ENCODE results near the gene TP53BP1.

The TP53BP1 gene

DNA sequence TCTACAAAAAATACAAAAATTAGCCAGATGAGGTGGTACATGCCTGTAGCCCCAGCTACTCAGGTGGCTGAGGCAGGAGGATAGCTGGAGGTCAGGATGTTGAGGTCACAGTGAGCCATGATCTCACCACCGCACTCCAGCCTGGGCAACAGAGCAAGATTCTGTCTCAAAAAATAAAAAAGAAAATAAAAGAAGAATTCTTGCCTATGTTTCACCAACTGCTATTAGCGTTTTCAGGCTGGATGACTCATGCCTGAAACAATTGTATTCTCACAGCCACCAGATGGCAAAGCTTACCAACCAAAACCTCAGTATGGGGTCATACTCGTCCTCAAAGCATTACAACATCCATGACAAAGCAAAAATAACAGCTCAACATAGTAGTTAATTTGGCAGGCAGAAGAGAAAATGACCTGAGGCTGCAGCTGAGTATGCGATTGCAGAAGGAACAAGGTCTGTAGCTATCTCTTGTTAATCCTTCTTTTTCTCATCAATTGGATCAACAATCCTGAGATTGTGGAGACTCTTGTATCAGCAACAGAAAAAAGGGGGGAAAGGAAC, 52.2 kb downstream of the TP53BP1 start:
- TF ChIP-seq, protein P1, sequence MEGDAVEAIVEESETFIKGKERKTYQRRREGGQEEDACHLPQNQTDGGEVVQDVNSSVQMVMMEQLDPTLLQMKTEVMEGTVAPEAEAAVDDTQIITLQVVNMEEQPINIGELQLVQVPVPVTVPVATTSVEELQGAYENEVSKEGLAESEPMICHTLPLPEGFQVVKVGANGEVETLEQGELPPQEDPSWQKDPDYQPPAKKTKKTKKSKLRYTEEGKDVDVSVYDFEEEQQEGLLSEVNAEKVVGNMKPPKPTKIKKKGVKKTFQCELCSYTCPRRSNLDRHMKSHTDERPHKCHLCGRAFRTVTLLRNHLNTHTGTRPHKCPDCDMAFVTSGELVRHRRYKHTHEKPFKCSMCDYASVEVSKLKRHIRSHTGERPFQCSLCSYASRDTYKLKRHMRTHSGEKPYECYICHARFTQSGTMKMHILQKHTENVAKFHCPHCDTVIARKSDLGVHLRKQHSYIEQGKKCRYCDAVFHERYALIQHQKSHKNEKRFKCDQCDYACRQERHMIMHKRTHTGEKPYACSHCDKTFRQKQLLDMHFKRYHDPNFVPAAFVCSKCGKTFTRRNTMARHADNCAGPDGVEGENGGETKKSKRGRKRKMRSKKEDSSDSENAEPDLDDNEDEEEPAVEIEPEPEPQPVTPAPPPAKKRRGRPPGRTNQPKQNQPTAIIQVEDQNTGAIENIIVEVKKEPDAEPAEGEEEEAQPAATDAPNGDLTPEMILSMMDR (IDR thresholded peaks at IDR 0.05), result no peak

DNA sequence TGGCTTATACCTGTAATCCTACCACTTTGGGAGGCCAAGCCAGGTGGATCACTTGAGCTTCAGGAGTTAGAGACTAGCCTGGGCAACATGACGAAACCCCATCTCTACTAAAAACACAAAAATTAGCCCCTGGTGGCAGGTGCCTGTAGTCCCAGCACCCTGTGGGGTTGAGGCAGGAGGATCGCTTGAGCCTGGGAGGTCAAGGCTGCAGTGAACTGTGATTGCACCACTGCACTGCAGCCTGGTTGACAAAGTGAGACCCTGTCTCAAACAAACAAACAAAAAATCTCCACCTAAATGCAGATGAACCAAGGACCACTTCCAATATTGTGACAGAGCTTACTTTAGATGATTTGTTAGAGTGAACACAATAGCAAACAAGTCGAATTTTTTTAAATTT, 53.7 kb downstream of the TP53BP1 start:
- TF ChIP-seq, protein P1 (IDR thresholded peaks at IDR 0.05), result no peak

DNA sequence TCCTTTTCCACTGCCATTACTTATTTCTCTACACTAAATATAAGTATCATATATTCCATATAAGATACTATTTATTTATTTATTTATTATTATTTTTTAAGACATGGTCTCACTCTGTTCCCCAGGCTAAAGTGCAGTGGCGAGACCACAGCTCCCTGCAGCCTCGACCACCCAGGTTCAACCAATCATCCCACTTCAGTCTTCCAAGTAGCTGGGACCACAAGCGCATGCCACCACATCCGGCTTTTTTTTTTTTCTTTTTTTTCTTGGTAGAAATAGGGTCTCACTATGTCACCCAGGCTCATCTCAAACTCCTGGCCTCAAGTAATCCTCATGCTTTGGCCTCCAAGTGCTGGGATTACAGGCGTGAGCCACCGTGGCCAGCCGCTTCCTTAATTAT, 56.6 kb downstream of the TP53BP1 start:
- TF ChIP-seq, protein P1 (IDR thresholded peaks at IDR 0.05), result no peak

DNA sequence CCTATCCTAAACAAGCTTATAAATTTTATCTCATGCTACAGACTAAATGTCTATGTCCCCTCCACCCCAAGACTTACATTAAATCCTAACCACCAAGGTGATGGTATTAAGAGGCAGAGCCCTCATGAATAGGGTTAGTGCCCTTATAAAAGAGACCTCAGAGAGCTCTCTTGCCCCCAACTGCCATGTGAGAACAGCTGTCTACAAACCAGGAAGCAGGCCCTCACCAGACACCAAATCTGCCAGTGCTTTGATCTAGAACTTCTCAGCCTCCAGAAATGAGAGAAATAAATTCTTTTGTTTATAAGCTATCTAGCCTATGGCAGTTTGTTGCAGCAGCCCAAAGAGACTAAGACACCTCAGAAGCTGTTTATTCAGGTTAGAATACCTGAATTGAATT, 58.5 kb downstream of the TP53BP1 start:
- TF ChIP-seq, protein P1 (IDR thresholded peaks at IDR 0.05), result no peak

DNA sequence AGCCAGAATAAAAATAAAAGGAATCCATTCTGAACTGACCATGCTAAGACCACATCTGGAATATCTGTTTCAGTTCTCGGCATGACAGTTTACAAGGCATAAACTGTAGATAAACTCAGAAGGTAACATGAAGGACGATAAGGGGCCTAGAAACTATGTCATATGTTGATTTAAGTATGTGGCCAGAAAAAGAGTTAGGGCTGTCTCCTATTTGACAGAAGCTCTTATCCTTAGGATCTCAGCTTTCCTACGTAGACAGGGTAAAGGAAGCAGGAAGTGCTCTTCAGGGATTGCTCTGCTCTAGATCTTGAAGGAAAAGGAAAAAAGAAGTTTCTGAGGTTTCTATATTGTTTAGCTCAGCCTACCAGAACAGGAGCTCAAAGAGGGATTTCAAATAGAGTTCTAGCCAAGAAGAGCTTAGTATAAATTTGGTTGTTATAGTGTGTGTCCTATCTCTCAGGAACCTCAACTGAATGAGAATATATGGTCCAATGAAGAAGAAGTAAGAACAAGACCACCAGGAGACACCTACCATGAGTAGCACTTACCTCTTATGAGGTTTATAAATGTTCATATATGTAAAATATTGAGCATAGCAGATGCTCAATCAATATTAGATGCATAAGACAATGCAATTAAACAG, 59.2 kb downstream of the TP53BP1 start:
- TF ChIP-seq, protein P1 (IDR thresholded peaks at IDR 0.05), result no peak

DNA sequence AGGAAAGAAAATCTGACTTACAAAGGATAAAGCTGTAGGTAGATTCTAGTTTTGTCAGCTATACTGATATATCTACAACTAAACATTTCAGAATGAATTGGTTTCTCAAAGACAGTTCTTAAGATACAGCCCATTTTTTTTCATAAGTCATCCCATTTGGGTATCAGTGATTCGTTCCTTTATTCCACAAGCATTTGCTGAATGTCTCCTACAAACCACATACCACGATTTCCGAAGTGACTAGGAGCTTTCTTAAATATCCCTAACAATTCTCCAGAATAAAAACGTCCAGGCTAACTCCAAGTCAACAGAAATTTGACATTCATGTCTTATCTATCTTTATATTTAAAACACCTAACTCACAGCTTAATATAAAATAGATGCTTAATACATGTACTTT, 59.8 kb downstream of the TP53BP1 start:
- TF ChIP-seq, protein P1 (IDR thresholded peaks at IDR 0.05), result no peak

DNA sequence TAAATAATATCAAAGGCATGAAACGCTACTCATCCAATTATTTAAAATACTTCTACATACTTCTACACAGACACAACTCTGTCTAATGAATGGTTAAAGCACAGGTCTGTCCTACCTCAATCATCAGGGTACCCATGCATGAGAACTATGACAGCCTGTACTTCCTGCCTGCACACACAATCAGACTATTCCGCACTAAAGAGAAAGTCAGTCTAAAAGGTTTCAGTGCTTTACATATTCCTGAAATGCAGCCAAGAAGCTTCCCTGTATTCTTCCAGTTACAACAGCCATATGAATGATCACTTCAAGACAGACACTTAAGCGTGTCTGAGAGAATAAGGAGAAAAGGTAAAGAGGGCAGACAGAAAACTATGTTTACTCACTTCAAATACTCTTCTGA, 63.3 kb downstream of the TP53BP1 start:
- TF ChIP-seq, protein P1 (IDR thresholded peaks at IDR 0.05), result no peak

DNA sequence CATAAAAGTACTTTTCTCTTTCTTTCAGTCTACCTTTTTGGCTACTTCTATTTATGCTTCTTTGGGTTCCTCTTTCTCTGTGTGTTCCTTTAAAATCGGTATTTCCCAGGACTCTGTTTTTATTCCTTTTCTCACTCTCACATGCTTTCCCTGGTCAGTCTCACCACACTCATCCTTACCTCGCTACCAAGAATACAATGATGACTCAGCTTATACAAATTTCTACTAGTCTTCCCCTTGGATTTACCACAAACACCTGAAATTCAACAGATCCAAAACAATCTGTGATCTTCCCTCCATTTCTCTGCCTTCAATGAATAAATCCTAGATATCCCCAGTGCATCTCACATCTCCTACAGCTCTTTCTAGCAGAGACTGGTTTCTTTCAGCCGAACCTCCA, 69.2 kb downstream of the TP53BP1 start:
- TF ChIP-seq, protein P1 (IDR thresholded peaks at IDR 0.05), result no peak

Data from LNCAP (cell line).